Ovary (tissue), 9 donors: ENCODE results near the gene SEC23IP. TPM values are rescaled to one million over a fixed set of nuclear protein-coding genes. Genes with fewer than 3 reads are reported as not detected.

Experiments
- DNase-seq, 5 donors: peaks; one replicate each; pipeline ENCODE4 v3.0.0-alpha.2; 2019 to 2020
- H3K27ac ChIP-seq, 2 donors: fragments of 200-600 bp; one replicate each; pipeline versions ENCODE4 v1.5.1 to v1.8.0; 2019 to 2022
- H3K27me3 ChIP-seq: fragments of 200-600 bp; one replicate; pipeline ENCODE4 v1.8.0; 2022
- H3K36me3 ChIP-seq: fragments of 200-600 bp; sonication (generic); one replicate; pipeline ENCODE4 v1.5.1; 2019
- H3K4me1 ChIP-seq: one replicate; pipeline ENCODE4 v1.8.1; 2013; ENCODE audit warnings: mild to moderate bottlenecking, moderate library complexity; ENCODE audit not compliant: insufficient read depth
- H3K4me3 ChIP-seq: fragments of 200-600 bp; sonication (generic); one replicate; pipeline ENCODE4 v1.5.1; 2017
- H3K9me3 ChIP-seq, 2 donors: fragments of 200-600 bp in 1 of 2; sonication (generic) in 1 of 2; one replicate each; pipeline versions ENCODE4 v1.5.1 to v1.8.1; 2013 to 2019; ENCODE audit warnings: mild to moderate bottlenecking in 1 of 2, moderate library complexity in 1 of 2
- CTCF ChIP-seq, 3 donors: fragments of 450-650 bp in 2 of 3; fragments of 200-600 bp in 1 of 3; IDR thresholded peaks; one replicate each; pipeline versions ENCODE4 v1.5.1 to v1.8.0; 2016 to 2022; ENCODE audit warnings: antibody characterized with exemption in 3 of 3, mild to moderate bottlenecking in 1 of 3
- EP300 ChIP-seq: sonication (generic); formaldehyde crosslinking; IDR thresholded peaks from one replicate; pipeline ENCODE4 v1.6.1; 2017; ENCODE audit warnings: antibody characterized with exemption
- POLR2A ChIP-seq: fragments of 450-650 bp; IDR thresholded peaks from one replicate; pipeline ENCODE4 v1.6.1; 2017; ENCODE audit warnings: antibody characterized with exemption, mild to moderate bottlenecking, moderate library complexity
- WGBS, 3 donors: extraction: QIAGEN DNeasy Blood & Tissue Kit in 1 of 3; methylation state at CpG; one replicate each; pipeline versions ENCODE4 v1.1.5 to v1.1.7; 2013 to 2017; 5-methylcytosine and 5-hydroxymethylcytosine counted together
- intact Hi-C, 4 donors: fragments of 100-400 bp; cut with DNase I; formaldehyde crosslinking; loops; one replicate each; pipeline versions ENCODE4 v1.11.0 to v1.15.1; 2022 to 2023
- polyA plus RNA-seq, 2 donors: library from polyadenylated mRNA; stranded (reverse); fragments of 200-250 nt in 1 of 2; fragments of 350-450 nt in 1 of 2; fragmentation: Illumina TruSeq in 1 of 2; extraction: RNeasy Lipid Tissue Mini Kit (QIAGEN cat#74804) in 1 of 2; gene quantifications; one replicate each; pipeline ENCODE4 v1.2.3, GENCODE V29; 2013 to 2014
- total RNA-seq, 7 donors: library from RNA; depleted of rRNA in 2 of 7; stranded (reverse); fragments of >200 nt in 2 of 7; fragmentation: NEBNext Ultra II Directional in 3 of 7; extraction: Animal tissue kit (Norgen Biotek cat#: 25700) in 3 of 7; gene quantifications; one replicate each; pipeline versions ENCODE4 v1.1.0 to v1.2.4, GENCODE V29; 2016 to 2023
- donor health status: DM: no; HTN: no; CAD: no; lungs with moderate emphysema.
- donor health status: DM: no; HTN: no; CAD: no.
- donor health status: Bipolar disorder and iron deficiency.
- donor health status: DM: yes; HTN: yes; CAD: no.
- donor health status: DM: no; HTN: no; CAD: no.
- donor health status: DM: yes; HTN: yes; CAD: no.

The SEC23IP gene
- total and polyA plus RNA-seq, 9 donors: 11.5 to 58.0 (median 51.5) TPM

GRCh38 chr10:119852277-119852676 is 40.3 kb upstream of the SEC23IP start:
- no peaks in the 10 kb centered on the region for H3K4me1 ChIP-seq
- H3K27me3 ChIP-seq: no peaks in the 10 kb centered on the region
- TF ChIP-seq CTCF (IDR thresholded peaks at IDR 0.05): no peak
- no peak for TF ChIP-seq POLR2A
- TF ChIP-seq EP300: no peak
- no peak for DNase-seq
- intact Hi-C loops: no loop called here
- 96 to 97% (median 96%) methylated on average over 6 of the region's 6 CpGs for WGBS, 3 donors
- no peak overlapping the region for H3K4me3 ChIP-seq
- H3K9me3 ChIP-seq: no peaks in the 10 kb centered on the region
- H3K36me3 ChIP-seq: no peaks in the 10 kb centered on the region
- H3K27ac ChIP-seq: no peak overlapping the region

- WGBS, 3 donors: 94 to 95% (median 94%) methylated on average over 6 of the region's 6 CpGs
Measured at GRCh38 chr10:119852822-119853221, 39.7 kb upstream of the SEC23IP start.

GRCh38 chr10:119853574-119853973 is 39.0 kb upstream of the SEC23IP start:
- intact Hi-C loops: no loop called here
- Histone ChIP-seq H3K9me3 (no peaks in the 10 kb centered on the region), H3K36me3 (no peaks in the 10 kb centered on the region), H3K4me3 (no peak overlapping the region), H3K27ac (no peak overlapping the region), H3K27me3 (no peaks in the 10 kb centered on the region), H3K4me1 (no peaks in the 10 kb centered on the region)
- WGBS, 3 donors: 73 to 79% (median 78%) methylated on average over 1 of the region's 1 CpG
- DNase-seq: no peak
- TF ChIP-seq EP300: no peak
- TF ChIP-seq POLR2A: no peak
- no peak for TF ChIP-seq CTCF (IDR thresholded peaks at IDR 0.05)

More at GRCh38 chr10:119852822-119853221, 39.7 kb upstream of the SEC23IP start:
- Histone ChIP-seq H3K4me1 (no peaks in the 10 kb centered on the region), H3K36me3 (no peaks in the 10 kb centered on the region), H3K27me3 (no peaks in the 10 kb centered on the region), H3K27ac (no peak overlapping the region), H3K9me3 (no peaks in the 10 kb centered on the region), H3K4me3 (no peak overlapping the region)
- DNase-seq: no peak
- TF ChIP-seq CTCF (IDR thresholded peaks at IDR 0.05) (no peak), POLR2A (no peak), EP300 (no peak)
- intact Hi-C loops: no loop called here

GRCh38 chr10:119858063-119858462 is 34.5 kb upstream of the SEC23IP start:
- 63 to 65% (median 64%) methylated on average over 1 of the region's 1 CpG for WGBS, 3 donors
- DNase-seq: no peak
- Histone ChIP-seq H3K4me1 (no peaks in the 10 kb centered on the region), H3K36me3 (no peaks in the 10 kb centered on the region), H3K27me3 (no peaks in the 10 kb centered on the region), H3K9me3 (no peaks in the 10 kb centered on the region), H3K27ac (no peak overlapping the region), H3K4me3 (no peak overlapping the region)
- intact Hi-C loops: no loop called here
- no peak for TF ChIP-seq POLR2A
- TF ChIP-seq EP300: no peak
- TF ChIP-seq CTCF (IDR thresholded peaks at IDR 0.05): no peak
